Liver (tissue), 9 donors: ENCODE measurements around the gene ERC1. TPM values are rescaled to one million over a fixed set of nuclear protein-coding genes. Genes with fewer than 3 reads are reported as not detected.

Experiments
- DNase-seq: peaks from one replicate; pipeline ENCODE4 v3.0.0-alpha.2; 2017; ENCODE audit warnings: low spot score
- H3K27ac ChIP-seq, 2 donors: one replicate each; pipeline ENCODE4 v1.7.0; 2013; ENCODE audit warnings: inconsistent platforms in 2 of 2, low read length in 2 of 2, control low read depth in 1 of 2, low read depth in 1 of 2, mild to moderate bottlenecking in 1 of 2
- H3K27me3 ChIP-seq, 4 donors: one replicate each; pipeline versions ENCODE4 v1.6.1 to v1.7.0; 2013; ENCODE audit warnings: low read length in 3 of 4, inconsistent platforms in 1 of 4, mild to moderate bottlenecking in 1 of 4, moderate library complexity in 1 of 4; ENCODE audit not compliant: control insufficient read depth in 4 of 4, insufficient read depth in 4 of 4
- H3K36me3 ChIP-seq, 4 donors: one replicate each; pipeline versions ENCODE4 v1.6.1 to v1.7.0; 2013; ENCODE audit warnings: low read length in 3 of 4, mild to moderate bottlenecking in 3 of 4, low read depth in 1 of 4, moderate library complexity in 1 of 4; ENCODE audit not compliant: control insufficient read depth in 4 of 4, insufficient read depth in 3 of 4
- H3K4me1 ChIP-seq, 4 donors: one replicate each; pipeline versions ENCODE4 v1.6.1 to v1.7.0; 2013; ENCODE audit warnings: low read length in 3 of 4, mild to moderate bottlenecking in 3 of 4, moderate library complexity in 1 of 4; ENCODE audit not compliant: control insufficient read depth in 4 of 4, insufficient read depth in 4 of 4
- H3K4me3 ChIP-seq, 3 donors: one replicate each; pipeline versions ENCODE4 v1.6.1 to v1.7.0; 2013; ENCODE audit warnings: low read length in 3 of 3, control low read depth in 1 of 3, low read depth in 1 of 3, mild to moderate bottlenecking in 1 of 3
- H3K9ac ChIP-seq, 2 donors: one replicate each; pipeline ENCODE4 v1.7.0; 2013; ENCODE audit warnings: low read length in 2 of 2, mild to moderate bottlenecking in 2 of 2, moderate library complexity in 2 of 2, control low read depth in 1 of 2, low read depth in 1 of 2
- H3K9me3 ChIP-seq, 4 donors: one replicate each; pipeline versions ENCODE4 v1.6.1 to v1.7.0; 2013; ENCODE audit warnings: low read length in 3 of 4; ENCODE audit not compliant: control insufficient read depth in 4 of 4
- EGR1 ChIP-seq, 2 donors: IDR thresholded peaks; 2 replicates each; pipeline ENCODE4 v1.6.1; 2016 to 2018; ENCODE audit warnings: antibody characterized with exemption in 2 of 2, low read depth in 2 of 2
- FOXA1 ChIP-seq: IDR thresholded peaks from 2 replicates; pipeline ENCODE4 v1.6.1; 2016; ENCODE audit warnings: antibody characterized with exemption
- FOXA2 ChIP-seq: IDR thresholded peaks from 2 replicates; pipeline ENCODE4 v1.6.1; 2016; ENCODE audit warnings: antibody characterized with exemption
- GABPA ChIP-seq, 2 donors: IDR thresholded peaks in 1 of 2; conservative IDR thresholded peaks in 1 of 2; 2 replicates each; pipeline ENCODE4 v1.6.1; 2016; ENCODE audit warnings: antibody characterized with exemption in 2 of 2, mild to moderate bottlenecking in 1 of 2, moderate library complexity in 1 of 2
- HNF4A ChIP-seq, 2 donors: conservative IDR thresholded peaks; 2 replicates each; pipeline ENCODE4 v1.6.1; 2016; ENCODE audit warnings: antibody characterized with exemption in 2 of 2, mild to moderate bottlenecking in 2 of 2
- HNF4G ChIP-seq: IDR thresholded peaks from 2 replicates; pipeline ENCODE4 v1.6.1; 2016; ENCODE audit warnings: antibody characterized with exemption
- JUND ChIP-seq, 2 donors: IDR thresholded peaks; 2 replicates each; pipeline ENCODE4 v1.6.1; 2016; ENCODE audit warnings: antibody characterized with exemption in 2 of 2
- NR2F2 ChIP-seq: IDR thresholded peaks from 2 replicates; pipeline ENCODE4 v1.6.1; 2016; ENCODE audit warnings: antibody characterized with exemption
- RAD21 ChIP-seq, 2 donors: IDR thresholded peaks; 2 replicates each; pipeline ENCODE4 v1.6.1; 2016; ENCODE audit warnings: antibody characterized with exemption in 2 of 2, mild to moderate bottlenecking in 2 of 2
- RXRA ChIP-seq, 2 donors: IDR thresholded peaks; 2 replicates each; pipeline ENCODE4 v1.6.1; 2017 to 2018; ENCODE audit warnings: antibody characterized with exemption in 2 of 2, mild to moderate bottlenecking in 1 of 2
- TAF1 ChIP-seq: conservative IDR thresholded peaks from 2 replicates; pipeline ENCODE4 v1.6.1; 2016; ENCODE audit warnings: antibody characterized with exemption, mild to moderate bottlenecking
- YY1 ChIP-seq: IDR thresholded peaks from 2 replicates; pipeline ENCODE4 v1.6.1; 2016; ENCODE audit warnings: antibody characterized with exemption, mild to moderate bottlenecking
- WGBS: extraction: QIAGEN DNeasy Blood & Tissue Kit; methylation state at CpG from one replicate; pipeline ENCODE4 v1.1.7; 2013; 5-methylcytosine and 5-hydroxymethylcytosine counted together
- polyA plus RNA-seq, 2 donors: library from polyadenylated mRNA; stranded (reverse) in 1 of 2; unstranded in 1 of 2; fragments of 200-250 nt in 1 of 2; fragments of >200 nt in 1 of 2; fragmentation: Nextera tagmentation in 1 of 2; extraction: Ambion mirVana in 1 of 2; gene quantifications; one replicate each; pipeline versions ENCODE4 v1.2.1 to v1.2.3, GENCODE V29; 2013 to 2015
- total RNA-seq, 2 donors: library from RNA; depleted of rRNA; stranded (reverse); fragments of >200 nt; gene quantifications; one replicate each; pipeline ENCODE4 v1.2.3, GENCODE V29; 2014
- TF ChIP-seq, protein P1 (sequence below): IDR thresholded peaks from 2 replicates; pipeline ENCODE4 v1.6.1; 2016; ENCODE audit warnings: antibody characterized with exemption
- TF ChIP-seq, protein P2 (sequence below): IDR thresholded peaks from 2 replicates; pipeline ENCODE4 v1.6.1; 2016; ENCODE audit warnings: antibody characterized with exemption, mild to moderate bottlenecking
- TF ChIP-seq, protein P3 (sequence below): fragments of 150-350 bp; IDR thresholded peaks from 2 replicates; pipeline ENCODE4 v1.5.1; 2017; ENCODE audit warnings: improper control_type of control experiment, low read depth, low read length; ENCODE audit not compliant: missing input control
- TF ChIP-seq, protein P4 (sequence below): IDR thresholded peaks from 2 replicates; pipeline ENCODE4 v1.6.1; 2016; ENCODE audit warnings: antibody characterized with exemption
- TF ChIP-seq, protein P5 (sequence below): IDR thresholded peaks from 2 replicates; pipeline ENCODE4 v1.6.1; 2016; ENCODE audit warnings: antibody characterized with exemption
- donor health status: healthy.
- donor health status: healthy.
- donor health status: healthy.
- donor health status: healthy.
- donor health status: healthy.

ERC1 gene
- total and polyA plus RNA-seq, 4 donors: 6.2 to 50.2 (median 10.3) TPM

DNA sequence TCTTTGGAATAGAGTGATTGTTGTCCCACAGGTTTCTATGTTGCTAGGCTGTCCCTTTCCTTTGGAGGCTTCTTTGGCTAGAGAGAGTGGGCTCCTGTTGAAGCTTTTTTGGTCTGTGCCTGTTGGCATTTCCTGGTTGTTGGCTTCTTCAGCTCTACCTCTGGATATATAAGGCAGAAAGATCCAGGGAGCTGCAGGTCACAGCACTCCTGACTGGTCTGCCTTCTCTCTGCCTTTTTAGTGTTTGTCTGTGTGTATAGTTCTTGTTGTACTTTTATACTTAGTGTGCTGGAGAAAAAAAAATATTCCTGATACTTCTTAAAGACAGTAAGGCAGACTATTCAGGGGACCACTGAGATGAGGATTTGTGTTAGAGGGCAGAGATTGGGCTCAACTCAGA is 400.7 kb downstream of the ERC1 start:
- Histone ChIP-seq H3K27me3 (no peaks in the 10 kb centered on the region), H3K36me3 (peaks cover 0 to 2% (median 0%) of the 10 kb centered on the region in 4 donors), H3K4me3 (no peak overlapping the region), H3K27ac (no peak overlapping the region), H3K9ac (no peak overlapping the region), H3K4me1 (no peaks in the 10 kb centered on the region), H3K9me3 (no peaks in the 10 kb centered on the region)
- TF ChIP-seq TAF1: no peak
- TF ChIP-seq, protein P1, sequence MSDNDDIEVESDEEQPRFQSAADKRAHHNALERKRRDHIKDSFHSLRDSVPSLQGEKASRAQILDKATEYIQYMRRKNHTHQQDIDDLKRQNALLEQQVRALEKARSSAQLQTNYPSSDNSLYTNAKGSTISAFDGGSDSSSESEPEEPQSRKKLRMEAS: no peak
- TF ChIP-seq RAD21 (IDR thresholded peaks at IDR 0.05): no peak
- TF ChIP-seq, protein P2, sequence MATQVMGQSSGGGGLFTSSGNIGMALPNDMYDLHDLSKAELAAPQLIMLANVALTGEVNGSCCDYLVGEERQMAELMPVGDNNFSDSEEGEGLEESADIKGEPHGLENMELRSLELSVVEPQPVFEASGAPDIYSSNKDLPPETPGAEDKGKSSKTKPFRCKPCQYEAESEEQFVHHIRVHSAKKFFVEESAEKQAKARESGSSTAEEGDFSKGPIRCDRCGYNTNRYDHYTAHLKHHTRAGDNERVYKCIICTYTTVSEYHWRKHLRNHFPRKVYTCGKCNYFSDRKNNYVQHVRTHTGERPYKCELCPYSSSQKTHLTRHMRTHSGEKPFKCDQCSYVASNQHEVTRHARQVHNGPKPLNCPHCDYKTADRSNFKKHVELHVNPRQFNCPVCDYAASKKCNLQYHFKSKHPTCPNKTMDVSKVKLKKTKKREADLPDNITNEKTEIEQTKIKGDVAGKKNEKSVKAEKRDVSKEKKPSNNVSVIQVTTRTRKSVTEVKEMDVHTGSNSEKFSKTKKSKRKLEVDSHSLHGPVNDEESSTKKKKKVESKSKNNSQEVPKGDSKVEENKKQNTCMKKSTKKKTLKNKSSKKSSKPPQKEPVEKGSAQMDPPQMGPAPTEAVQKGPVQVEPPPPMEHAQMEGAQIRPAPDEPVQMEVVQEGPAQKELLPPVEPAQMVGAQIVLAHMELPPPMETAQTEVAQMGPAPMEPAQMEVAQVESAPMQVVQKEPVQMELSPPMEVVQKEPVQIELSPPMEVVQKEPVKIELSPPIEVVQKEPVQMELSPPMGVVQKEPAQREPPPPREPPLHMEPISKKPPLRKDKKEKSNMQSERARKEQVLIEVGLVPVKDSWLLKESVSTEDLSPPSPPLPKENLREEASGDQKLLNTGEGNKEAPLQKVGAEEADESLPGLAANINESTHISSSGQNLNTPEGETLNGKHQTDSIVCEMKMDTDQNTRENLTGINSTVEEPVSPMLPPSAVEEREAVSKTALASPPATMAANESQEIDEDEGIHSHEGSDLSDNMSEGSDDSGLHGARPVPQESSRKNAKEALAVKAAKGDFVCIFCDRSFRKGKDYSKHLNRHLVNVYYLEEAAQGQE: no peak
- no peak for TF ChIP-seq FOXA2
- TF ChIP-seq, protein P3, sequence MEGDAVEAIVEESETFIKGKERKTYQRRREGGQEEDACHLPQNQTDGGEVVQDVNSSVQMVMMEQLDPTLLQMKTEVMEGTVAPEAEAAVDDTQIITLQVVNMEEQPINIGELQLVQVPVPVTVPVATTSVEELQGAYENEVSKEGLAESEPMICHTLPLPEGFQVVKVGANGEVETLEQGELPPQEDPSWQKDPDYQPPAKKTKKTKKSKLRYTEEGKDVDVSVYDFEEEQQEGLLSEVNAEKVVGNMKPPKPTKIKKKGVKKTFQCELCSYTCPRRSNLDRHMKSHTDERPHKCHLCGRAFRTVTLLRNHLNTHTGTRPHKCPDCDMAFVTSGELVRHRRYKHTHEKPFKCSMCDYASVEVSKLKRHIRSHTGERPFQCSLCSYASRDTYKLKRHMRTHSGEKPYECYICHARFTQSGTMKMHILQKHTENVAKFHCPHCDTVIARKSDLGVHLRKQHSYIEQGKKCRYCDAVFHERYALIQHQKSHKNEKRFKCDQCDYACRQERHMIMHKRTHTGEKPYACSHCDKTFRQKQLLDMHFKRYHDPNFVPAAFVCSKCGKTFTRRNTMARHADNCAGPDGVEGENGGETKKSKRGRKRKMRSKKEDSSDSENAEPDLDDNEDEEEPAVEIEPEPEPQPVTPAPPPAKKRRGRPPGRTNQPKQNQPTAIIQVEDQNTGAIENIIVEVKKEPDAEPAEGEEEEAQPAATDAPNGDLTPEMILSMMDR: no peak
- no peak for TF ChIP-seq RXRA (IDR thresholded peaks at IDR 0.05)
- no peak for TF ChIP-seq JUND (IDR thresholded peaks at IDR 0.05)
- no peak for TF ChIP-seq GABPA (IDR thresholded peaks at IDR 0.05 in 1 of 2, conservative IDR thresholded peaks at IDR 0.05 in 1 of 2)
- TF ChIP-seq FOXA1: no peak
- TF ChIP-seq HNF4A (conservative IDR thresholded peaks at IDR 0.05): no peak
- TF ChIP-seq, protein P4, sequence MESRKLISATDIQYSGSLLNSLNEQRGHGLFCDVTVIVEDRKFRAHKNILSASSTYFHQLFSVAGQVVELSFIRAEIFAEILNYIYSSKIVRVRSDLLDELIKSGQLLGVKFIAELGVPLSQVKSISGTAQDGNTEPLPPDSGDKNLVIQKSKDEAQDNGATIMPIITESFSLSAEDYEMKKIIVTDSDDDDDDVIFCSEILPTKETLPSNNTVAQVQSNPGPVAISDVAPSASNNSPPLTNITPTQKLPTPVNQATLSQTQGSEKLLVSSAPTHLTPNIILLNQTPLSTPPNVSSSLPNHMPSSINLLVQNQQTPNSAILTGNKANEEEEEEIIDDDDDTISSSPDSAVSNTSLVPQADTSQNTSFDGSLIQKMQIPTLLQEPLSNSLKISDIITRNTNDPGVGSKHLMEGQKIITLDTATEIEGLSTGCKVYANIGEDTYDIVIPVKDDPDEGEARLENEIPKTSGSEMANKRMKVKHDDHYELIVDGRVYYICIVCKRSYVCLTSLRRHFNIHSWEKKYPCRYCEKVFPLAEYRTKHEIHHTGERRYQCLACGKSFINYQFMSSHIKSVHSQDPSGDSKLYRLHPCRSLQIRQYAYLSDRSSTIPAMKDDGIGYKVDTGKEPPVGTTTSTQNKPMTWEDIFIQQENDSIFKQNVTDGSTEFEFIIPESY: no peak
- TF ChIP-seq YY1: no peak
- TF ChIP-seq NR2F2: no peak
- DNase-seq: no peak

DNA sequence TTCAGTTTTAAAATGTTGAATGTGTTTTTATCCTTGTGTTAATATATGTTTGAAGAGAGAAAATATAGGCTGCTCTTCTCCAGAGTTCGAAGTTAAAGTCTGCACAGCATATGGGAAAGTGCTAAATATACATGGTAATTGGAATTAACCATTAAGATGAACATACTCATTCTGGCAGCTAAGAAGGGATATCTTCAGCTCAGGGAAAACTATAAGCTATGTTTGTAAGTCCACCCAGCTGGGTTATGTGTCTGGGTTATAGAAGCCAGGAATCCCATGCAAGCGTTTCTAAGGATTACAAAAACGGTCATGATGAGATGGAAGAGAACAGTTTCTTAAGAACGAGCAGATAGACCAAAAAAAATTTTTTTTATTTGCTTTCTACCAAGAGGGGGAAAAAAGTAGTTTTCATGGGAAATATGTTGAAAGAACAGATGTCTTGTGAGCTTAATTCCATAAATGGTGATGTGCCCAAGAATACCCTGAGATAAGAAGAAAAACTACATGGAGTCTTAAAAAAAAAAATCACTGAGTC is 404.5 kb downstream of the ERC1 start:
- no peak overlapping the region for H3K27ac ChIP-seq
- peaks cover 0 to 2% (median 0%) of the 10 kb centered on the region in 4 donors for H3K36me3 ChIP-seq
- H3K4me1 ChIP-seq: no peaks in the 10 kb centered on the region
- WGBS: 90% methylated on average over 4 of the region's 4 CpGs
- H3K9me3 ChIP-seq: no peaks in the 10 kb centered on the region
- H3K27me3 ChIP-seq: no peaks in the 10 kb centered on the region
- DNase-seq: no peak
- no peak overlapping the region for H3K4me3 ChIP-seq
- H3K9ac ChIP-seq: no peak overlapping the region
- TF ChIP-seq, protein P2: no peak
- no peak for TF ChIP-seq HNF4G
- no peak for TF ChIP-seq FOXA2
- TF ChIP-seq HNF4A (conservative IDR thresholded peaks at IDR 0.05): no peak
- no peak for TF ChIP-seq FOXA1
- TF ChIP-seq, protein P5, sequence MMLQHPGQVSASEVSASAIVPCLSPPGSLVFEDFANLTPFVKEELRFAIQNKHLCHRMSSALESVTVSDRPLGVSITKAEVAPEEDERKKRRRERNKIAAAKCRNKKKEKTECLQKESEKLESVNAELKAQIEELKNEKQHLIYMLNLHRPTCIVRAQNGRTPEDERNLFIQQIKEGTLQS: no peak
- no peak for TF ChIP-seq GABPA (IDR thresholded peaks at IDR 0.05 in 1 of 2, conservative IDR thresholded peaks at IDR 0.05 in 1 of 2)
- no peak for TF ChIP-seq RAD21 (IDR thresholded peaks at IDR 0.05)
- TF ChIP-seq, protein P3: no peak
- no peak for TF ChIP-seq EGR1 (IDR thresholded peaks at IDR 0.05; ENCODE audit: low read depth in 2 of 2)
- TF ChIP-seq RXRA (IDR thresholded peaks at IDR 0.05): no peak
- TF ChIP-seq NR2F2: no peak
- no peak for TF ChIP-seq YY1
